Sciatic nerve (tissue), 2 donors: Measurements from ENCODE around the gene FAM181B. TPM values are rescaled to one million over a fixed set of nuclear protein-coding genes. Genes with fewer than 3 reads are reported as not detected.

Experiments
- ATAC-seq: fragments of 200-7000 bp; cut with Tn5 transposase; one replicate; pipeline ENCODE4 v1.9.1; 2020; ENCODE audit warnings: mild to moderate bottlenecking, moderate library complexity
- DNase-seq: peaks from one replicate; pipeline ENCODE4 v3.0.0-alpha.2; 2020; ENCODE audit warnings: low spot score
- intact Hi-C: fragments of 100-400 bp; cut with DNase I; formaldehyde crosslinking; loops from one replicate; pipeline ENCODE4 v1.14.2; 2022
- total RNA-seq: library from RNA; stranded (reverse); fragmentation: NEBNext Ultra II Directional; extraction: Animal tissue kit (Norgen Biotek cat#: 25700); gene quantifications from one replicate; pipeline ENCODE4 v1.2.1, GENCODE V29; 2021
- donor health status: DM: no; HTN: no; CAD: no.
- donor health status: DM: no; HTN: no; CAD: no.

Gene FAM181B
- total RNA-seq, 1 donor from 2014 or later: 3.7 TPM

DNA sequence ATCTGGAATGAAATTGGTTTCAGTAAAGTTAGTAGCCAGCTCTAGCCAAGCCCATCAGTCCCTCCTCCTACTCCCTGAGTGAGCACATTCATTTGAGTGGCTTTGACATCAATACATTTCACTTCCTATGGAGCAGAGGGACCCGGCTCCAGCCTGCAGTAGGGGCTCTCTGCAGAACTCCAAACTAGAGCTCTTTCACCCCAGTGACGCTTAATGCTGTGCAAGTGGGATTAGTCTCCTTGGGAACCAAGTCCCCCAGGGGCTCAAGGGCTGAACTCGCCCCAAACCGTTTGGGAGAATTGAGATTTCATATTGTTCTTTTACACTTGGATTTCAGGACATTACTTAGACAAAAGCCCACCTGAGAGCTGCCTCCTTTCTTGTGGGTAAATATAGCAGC lies 4.4 kb upstream of the FAM181B start:
- DNase-seq (no peak), ATAC-seq (no peak)
- intact Hi-C loops: no loop called here

- DNase-seq (no peak), ATAC-seq (no peak)
- intact Hi-C loops: no loop called here
Observed at GRCh38 chr11:82734120-82734479, 436 bp upstream of the FAM181B start.

DNA sequence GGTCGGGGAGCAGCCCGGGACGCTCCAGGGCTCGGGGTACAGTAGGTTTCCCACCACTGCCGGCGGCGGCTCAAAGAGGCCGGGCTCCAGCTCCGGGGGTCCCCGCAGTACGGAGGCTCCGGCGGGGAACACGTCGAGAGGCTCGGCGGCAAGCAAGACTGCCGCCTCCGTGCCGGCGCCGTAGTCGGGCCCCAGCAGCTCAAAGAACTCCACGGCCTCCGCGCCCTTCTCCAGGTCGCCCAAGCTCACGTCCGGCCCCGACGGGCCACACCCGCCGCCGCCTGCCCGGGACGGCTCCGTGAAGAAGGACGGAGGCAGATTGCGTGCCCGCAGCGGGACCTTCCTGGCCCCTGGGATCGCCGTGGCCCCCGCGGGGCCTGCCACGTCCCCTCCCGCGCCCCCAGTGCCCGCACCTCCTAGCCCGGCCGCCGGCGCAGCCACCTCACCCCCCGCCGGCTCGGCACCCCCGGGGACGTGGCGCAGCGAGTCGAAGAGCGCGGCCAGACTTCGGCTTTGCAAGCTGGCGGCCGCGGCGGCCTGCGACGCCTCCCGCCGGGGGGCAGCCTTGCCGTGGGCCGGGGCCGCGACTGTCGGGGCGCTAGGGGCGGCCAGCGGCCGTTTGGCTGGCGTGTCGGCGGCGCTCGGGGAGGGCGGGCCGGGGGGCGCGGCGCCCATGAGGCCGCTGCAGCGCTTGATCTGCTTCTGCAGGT lies 775 bp downstream of the FAM181B start:
- ATAC-seq: peak; percentile 22
- DNase-seq: no peak
- intact Hi-C loops: no loop called here

DNA sequence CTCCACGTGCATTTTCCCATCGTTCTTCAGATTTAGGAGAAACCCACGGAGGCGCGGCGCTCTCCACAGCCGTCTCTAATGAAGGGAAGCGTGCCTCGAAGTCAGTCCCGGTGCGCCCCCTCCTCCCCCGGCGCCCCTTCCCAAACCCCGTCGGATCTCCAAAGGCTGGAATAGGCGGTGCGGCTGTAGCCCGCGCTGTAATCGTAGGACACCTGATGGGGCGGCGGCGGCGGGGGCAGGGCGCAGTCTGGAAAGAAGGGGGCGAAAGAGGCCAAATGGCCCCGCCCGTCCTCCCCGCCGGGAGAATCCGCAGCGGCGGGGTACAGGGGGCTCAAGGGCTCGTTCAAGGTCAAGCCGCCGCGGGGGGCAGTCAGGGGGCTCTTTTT lies 1.3 kb downstream of the FAM181B start:
- ATAC-seq (peak; percentile 36), DNase-seq (no peak)
- intact Hi-C loops: no loop called here

GRCh38 chr11:82731691-82732277 lies 1.9 kb downstream of the FAM181B start:
- no peak for ATAC-seq
- no peak for DNase-seq
- intact Hi-C loops: no loop called here

DNA sequence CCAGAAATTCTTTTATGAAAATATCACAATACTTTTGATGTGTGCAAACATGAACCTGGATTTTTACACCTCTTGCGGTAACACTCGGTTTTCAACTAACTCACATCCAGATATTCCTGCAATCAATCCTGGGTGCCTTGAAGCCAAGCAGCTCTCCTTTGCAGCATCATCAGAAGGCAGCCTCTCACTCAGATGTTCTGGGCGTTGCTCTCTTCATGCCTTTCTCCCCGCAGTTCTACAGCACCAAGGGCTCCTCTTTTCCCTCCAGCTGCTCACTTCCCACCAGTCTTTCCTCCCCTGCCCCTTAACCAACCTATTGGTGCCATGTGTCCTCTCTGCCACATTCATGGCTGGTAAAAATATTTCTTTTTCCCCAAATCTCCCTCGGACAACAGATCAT lies 2.9 kb downstream of the FAM181B start:
- DNase-seq (no peak), ATAC-seq (no peak)
- intact Hi-C loops: no loop called here

GRCh38 chr11:82730286-82730685 lies 3.4 kb downstream of the FAM181B start:
- ATAC-seq (no peak), DNase-seq (no peak)
- intact Hi-C loops: no loop called here

- DNase-seq (no peak), ATAC-seq (no peak)
- intact Hi-C loops: no loop called here
Observed at GRCh38 chr11:82724026-82724425, 9.6 kb downstream of the FAM181B start.

GRCh38 chr11:82722231-82722630 lies 11.4 kb downstream of the FAM181B start:
- DNase-seq: no peak
- no peak for ATAC-seq
- intact Hi-C loops: no loop called here

DNA sequence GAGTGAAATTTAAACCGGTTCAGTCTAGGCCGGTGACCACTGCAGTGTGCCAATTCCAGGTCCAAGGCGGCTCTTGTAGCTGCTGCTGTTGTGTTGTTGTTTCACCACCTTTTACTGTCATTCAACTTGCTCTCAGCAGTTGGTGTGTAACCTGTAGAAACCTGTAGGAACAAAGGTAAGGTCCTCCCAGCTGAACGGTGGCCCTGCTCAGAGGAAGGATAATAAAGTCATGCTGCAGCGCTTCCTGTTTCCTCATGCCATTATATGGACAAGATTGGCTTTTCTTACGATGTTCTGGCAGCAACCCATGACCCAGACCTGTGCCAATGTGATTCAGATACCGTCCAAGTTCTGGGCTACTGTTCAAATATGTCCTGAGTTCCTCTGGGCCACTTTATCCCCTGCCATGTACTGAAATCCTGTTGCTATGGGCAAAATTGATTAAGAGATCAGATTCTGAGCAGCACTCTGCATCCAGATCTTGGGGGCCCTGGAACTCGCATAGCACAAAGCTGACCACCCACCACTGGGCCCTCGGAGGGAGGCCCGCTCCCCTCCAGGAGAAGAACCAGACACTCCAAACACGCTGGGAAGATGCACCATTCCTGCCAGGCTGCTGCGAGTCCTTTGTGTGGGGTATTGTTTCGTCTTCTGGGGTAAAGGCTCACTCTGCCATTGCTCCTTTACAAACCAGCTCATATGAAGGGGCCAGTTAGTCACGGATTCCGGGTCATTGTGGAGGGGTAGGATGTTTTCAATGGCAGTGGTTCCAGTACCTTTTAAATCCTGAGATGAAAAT lies 13.2 kb downstream of the FAM181B start:
- no peak for ATAC-seq
- intact Hi-C loops: no loop called here
- DNase-seq: no peak

GRCh38 chr11:82719361-82720105 lies 14.1 kb downstream of the FAM181B start:
- intact Hi-C loops: no loop called here
- DNase-seq (no peak), ATAC-seq (peak; percentile 83)

GRCh38 chr11:82718821-82719220 lies 14.8 kb downstream of the FAM181B start:
- intact Hi-C loops: no loop called here
- ATAC-seq (no peak), DNase-seq (no peak)

GRCh38 chr11:82718307-82718706 lies 15.4 kb downstream of the FAM181B start:
- DNase-seq (no peak), ATAC-seq (peak; percentile 91)
- intact Hi-C loops: no loop called here

DNA sequence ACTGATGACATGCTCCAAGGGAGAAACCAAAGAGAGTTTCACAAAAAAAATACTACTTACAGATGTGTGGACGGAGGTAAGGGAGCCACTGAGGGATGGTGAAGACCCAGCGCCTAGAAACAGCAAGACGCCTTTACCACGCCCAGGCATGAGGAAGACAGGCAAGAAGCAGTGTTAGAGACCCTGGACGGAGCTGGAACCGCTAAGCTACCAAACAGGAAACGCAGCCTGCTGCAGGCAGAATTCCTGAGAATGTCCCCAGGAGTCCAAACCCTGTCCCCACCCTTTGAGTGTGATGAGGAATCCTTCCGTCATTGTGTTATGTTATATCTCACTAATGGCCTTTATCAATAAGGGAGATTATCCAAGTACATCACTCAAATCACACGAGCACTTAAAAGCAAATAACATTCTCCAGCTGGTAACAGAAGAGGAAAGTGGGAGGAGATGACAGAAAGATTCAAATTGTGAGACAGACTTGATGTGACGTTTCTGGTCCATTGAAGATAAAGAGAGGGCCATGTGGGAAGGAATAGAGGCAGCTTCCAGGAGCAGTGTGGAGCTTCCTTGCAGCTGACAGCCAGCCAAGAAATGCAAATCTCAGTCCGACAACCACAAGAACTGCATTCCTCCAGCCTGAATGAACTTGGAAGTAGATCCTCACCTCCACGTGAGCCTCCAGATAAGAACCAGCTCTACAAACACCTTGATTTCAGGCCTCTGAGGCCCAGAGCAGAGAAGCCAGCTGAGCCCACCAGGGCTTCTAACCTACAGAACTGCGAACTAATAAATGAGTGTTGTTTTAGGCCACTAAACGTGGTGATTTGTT lies 19.1 kb downstream of the FAM181B start:
- no peak for DNase-seq
- intact Hi-C loops: no loop called here
- ATAC-seq: no peak

DNA sequence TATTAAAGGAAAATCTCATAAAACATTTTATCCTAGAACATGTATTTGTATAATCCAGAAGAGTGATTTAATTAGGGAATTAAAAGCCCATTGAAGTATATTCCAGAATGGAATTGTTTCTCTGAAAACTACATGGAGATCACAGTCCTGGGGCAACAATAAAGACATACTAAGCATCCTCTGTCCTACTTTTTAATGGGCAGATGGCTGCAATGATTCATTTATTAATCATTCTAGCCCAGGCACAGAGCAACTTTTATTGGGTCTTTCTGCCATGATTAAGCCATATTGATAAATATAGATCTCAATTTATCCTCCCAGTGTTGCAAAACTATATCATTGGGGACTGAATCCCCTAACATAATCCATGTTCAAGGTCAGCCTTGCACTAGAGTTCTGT lies 22.0 kb downstream of the FAM181B start:
- no peak for ATAC-seq
- intact Hi-C loops: no loop called here
- no peak for DNase-seq

DNA sequence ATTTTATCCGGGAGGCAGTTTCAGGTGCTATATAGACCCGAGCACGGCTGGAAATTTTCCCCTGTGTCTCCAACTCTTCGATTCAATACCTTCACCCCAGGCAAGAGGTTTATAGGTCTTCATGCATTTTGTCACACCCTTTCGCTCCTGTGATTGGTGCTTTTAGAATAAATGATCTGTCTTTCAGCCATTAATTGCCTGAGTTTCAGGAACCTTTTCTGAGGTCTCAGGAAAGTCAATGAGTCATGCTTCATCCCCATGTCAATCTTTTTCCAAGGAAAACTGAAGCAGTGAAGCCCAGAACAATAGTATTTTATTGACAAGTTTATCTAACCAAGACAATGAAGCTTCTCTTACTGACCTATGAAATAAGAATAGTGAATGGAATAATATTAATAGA lies 29.9 kb downstream of the FAM181B start:
- intact Hi-C loops: no loop called here
- DNase-seq (no peak), ATAC-seq (no peak)

GRCh38 chr11:82703226-82703625 lies 30.4 kb downstream of the FAM181B start:
- no peak for ATAC-seq
- intact Hi-C loops: no loop called here
- no peak for DNase-seq

GRCh38 chr11:82701847-82702520 lies 31.7 kb downstream of the FAM181B start:
- intact Hi-C loops: no loop called here
- ATAC-seq: no peak

More at GRCh38 chr11:82701847-82702520, 31.7 kb downstream of the FAM181B start:
- no peak for DNase-seq
